Loucy (cell line): ENCODE results near the gene PLCH1.

Experiments
- H2AFZ ChIP-seq: fragments of 200-600 bp; sonication (generic); 2 replicates; pipeline ENCODE4 v1.6.0; 2016; ENCODE audit warnings: antibody characterized with exemption, mild to moderate bottlenecking, low read length, moderate library complexity
- H3F3A ChIP-seq: fragments of 200-600 bp; 2 replicates; pipeline ENCODE4 v1.6.0; 2016; ENCODE audit warnings: antibody characterized with exemption, low read depth, mild to moderate bottlenecking
- H3K27me3 ChIP-seq: fragments of 200-600 bp; sonication (generic); 2 replicates; pipeline ENCODE4 v1.6.1; 2014; ENCODE audit warnings: low read length, mild to moderate bottlenecking; ENCODE audit not compliant: insufficient read depth, poor library complexity, severe bottlenecking
- H3K36me3 ChIP-seq: fragments of 200-600 bp; sonication (generic); 2 replicates; pipeline ENCODE4 v1.6.1; 2016; ENCODE audit warnings: low read length; ENCODE audit not compliant: insufficient read depth
- H3K4me1 ChIP-seq: fragments of 200-600 bp; sonication (generic); 2 replicates; pipeline ENCODE4 v1.5.1; 2014; ENCODE audit warnings: low read length, mild to moderate bottlenecking; ENCODE audit not compliant: insufficient read depth, poor library complexity, severe bottlenecking
- H3K4me2 ChIP-seq: fragments of 200-600 bp; sonication (generic); 2 replicates; pipeline ENCODE4 v1.6.0; 2014; ENCODE audit warnings: antibody characterized with exemption, low read length, low read depth, mild to moderate bottlenecking; ENCODE audit not compliant: poor library complexity, severe bottlenecking
- H3K4me3 ChIP-seq: fragments of 200-600 bp; sonication (generic); 2 replicates; pipeline ENCODE4 v1.5.1; 2014; ENCODE audit warnings: low read length, mild to moderate bottlenecking, mixed read lengths; ENCODE audit not compliant: poor library complexity, severe bottlenecking
- H3K79me2 ChIP-seq: fragments of 200-600 bp; sonication (generic); 2 replicates; pipeline ENCODE4 v1.6.1; 2014; ENCODE audit warnings: low read length; ENCODE audit not compliant: insufficient read depth
- H3K9ac ChIP-seq: fragments of 200-600 bp; sonication (generic); 2 replicates; pipeline ENCODE4 v1.6.0; 2014; ENCODE audit warnings: mild to moderate bottlenecking, low read depth, low read length, moderate library complexity; ENCODE audit not compliant: poor library complexity, severe bottlenecking
- H3K9me2 ChIP-seq: fragments of 200-600 bp; sonication (generic); replicated peaks from 2 replicates; pipeline ENCODE4 v1.6.1; 2016; ENCODE audit warnings: low read depth, low read length, mixed read lengths
- H3K9me3 ChIP-seq: fragments of 200-600 bp; sonication (generic); 2 replicates; pipeline ENCODE4 v1.6.1; 2014; ENCODE audit warnings: mild to moderate bottlenecking, antibody characterized with exemption, low read length, low read depth; ENCODE audit not compliant: insufficient read depth
- H4K20me1 ChIP-seq: fragments of 200-600 bp; sonication (generic); 2 replicates; pipeline ENCODE4 v1.6.0; 2014; ENCODE audit warnings: antibody characterized with exemption, low read length, mild to moderate bottlenecking; ENCODE audit not compliant: insufficient read depth, poor library complexity, severe bottlenecking
- EZH2phosphoT487 ChIP-seq: fragments of 200-600 bp; IDR thresholded peaks from 2 replicates; pipeline ENCODE4 v1.6.1; 2018; ENCODE audit warnings: antibody characterized with exemption, mild to moderate bottlenecking, moderate library complexity, borderline replicate concordance
- TF ChIP-seq, protein P1 (sequence below): fragments of 200-600 bp; sonication (generic); conservative IDR thresholded peaks from 2 replicates; pipeline ENCODE4 v1.5.1; 2014; ENCODE audit warnings: mild to moderate bottlenecking, antibody characterized with exemption, low read length

Gene PLCH1

DNA sequence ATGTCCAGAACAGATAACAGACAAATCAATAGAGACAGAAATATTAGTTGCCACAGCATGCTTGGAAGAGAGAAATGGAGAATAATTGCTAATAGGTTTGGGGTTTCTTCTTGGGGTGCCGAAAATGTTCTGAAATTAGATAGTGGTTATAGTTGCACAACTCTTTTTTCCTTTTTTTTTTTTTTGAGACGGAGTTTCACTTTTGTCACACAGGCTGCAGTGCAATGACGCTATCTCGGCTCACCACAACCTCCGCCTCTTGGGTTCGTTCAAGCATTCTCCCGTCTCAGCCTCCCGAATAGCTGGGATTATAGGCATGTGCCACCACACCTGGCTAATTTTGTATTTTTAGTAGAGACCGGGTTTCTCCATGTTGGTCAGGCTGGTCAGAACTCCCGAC, 163.3 kb downstream of the PLCH1 start:
- no peaks in the 10 kb centered on the region for H3K36me3 ChIP-seq
- no peaks in the 10 kb centered on the region for H3K79me2 ChIP-seq
- no peak overlapping the region for H3K4me2 ChIP-seq
- TF ChIP-seq, protein P1, sequence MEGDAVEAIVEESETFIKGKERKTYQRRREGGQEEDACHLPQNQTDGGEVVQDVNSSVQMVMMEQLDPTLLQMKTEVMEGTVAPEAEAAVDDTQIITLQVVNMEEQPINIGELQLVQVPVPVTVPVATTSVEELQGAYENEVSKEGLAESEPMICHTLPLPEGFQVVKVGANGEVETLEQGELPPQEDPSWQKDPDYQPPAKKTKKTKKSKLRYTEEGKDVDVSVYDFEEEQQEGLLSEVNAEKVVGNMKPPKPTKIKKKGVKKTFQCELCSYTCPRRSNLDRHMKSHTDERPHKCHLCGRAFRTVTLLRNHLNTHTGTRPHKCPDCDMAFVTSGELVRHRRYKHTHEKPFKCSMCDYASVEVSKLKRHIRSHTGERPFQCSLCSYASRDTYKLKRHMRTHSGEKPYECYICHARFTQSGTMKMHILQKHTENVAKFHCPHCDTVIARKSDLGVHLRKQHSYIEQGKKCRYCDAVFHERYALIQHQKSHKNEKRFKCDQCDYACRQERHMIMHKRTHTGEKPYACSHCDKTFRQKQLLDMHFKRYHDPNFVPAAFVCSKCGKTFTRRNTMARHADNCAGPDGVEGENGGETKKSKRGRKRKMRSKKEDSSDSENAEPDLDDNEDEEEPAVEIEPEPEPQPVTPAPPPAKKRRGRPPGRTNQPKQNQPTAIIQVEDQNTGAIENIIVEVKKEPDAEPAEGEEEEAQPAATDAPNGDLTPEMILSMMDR = no peak
- TF ChIP-seq EZH2phosphoT487 = no peak
- no peaks in the 10 kb centered on the region for H3K9me2 ChIP-seq
- H4K20me1 ChIP-seq = no peaks in the 10 kb centered on the region
- H3K4me3 ChIP-seq = no peak overlapping the region
- H3K9me3 ChIP-seq = no peaks in the 10 kb centered on the region
- H3K9ac ChIP-seq = no peak overlapping the region
- H2AFZ ChIP-seq = no peak overlapping the region
- H3F3A ChIP-seq = no peaks in the 10 kb centered on the region
- no peaks in the 10 kb centered on the region for H3K27me3 ChIP-seq
- peaks cover 6% of the 10 kb centered on the region for H3K4me1 ChIP-seq

DNA sequence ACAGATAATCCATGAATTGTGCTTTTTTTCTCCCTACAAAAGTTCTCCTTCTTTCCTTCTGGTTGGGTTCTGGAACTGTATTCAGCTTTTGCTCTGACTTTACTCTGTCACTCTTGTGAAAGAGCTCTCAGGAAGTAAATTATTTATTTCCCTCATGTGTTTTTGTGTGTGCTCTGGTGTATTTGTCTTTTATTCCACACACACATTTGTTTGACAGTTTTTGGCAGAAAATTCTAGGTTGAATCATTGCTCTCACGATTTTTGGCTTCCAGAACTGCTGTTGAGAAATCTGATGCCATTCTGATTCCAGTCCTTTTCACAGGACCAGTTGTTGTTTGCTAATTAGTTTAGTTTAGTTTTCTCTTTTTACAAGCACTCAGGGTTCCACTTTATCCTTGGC, 172.8 kb downstream of the PLCH1 start:
- TF ChIP-seq, protein P1 = no peak
- no peak for TF ChIP-seq EZH2phosphoT487
- no peaks in the 10 kb centered on the region for H3K36me3 ChIP-seq
- no peak overlapping the region for H3K4me3 ChIP-seq
- H3K27me3 ChIP-seq = no peaks in the 10 kb centered on the region
- no peaks in the 10 kb centered on the region for H3K9me3 ChIP-seq
- no peak overlapping the region for H3K9ac ChIP-seq
- no peaks in the 10 kb centered on the region for H4K20me1 ChIP-seq
- H3K79me2 ChIP-seq = no peaks in the 10 kb centered on the region
- peaks cover 3% of the 10 kb centered on the region for H3K4me1 ChIP-seq
- no peak overlapping the region for H3K4me2 ChIP-seq
- no peaks in the 10 kb centered on the region for H3F3A ChIP-seq
- peak overlapping the region; percentile 71 for H2AFZ ChIP-seq
- H3K9me2 ChIP-seq = no peaks in the 10 kb centered on the region

DNA sequence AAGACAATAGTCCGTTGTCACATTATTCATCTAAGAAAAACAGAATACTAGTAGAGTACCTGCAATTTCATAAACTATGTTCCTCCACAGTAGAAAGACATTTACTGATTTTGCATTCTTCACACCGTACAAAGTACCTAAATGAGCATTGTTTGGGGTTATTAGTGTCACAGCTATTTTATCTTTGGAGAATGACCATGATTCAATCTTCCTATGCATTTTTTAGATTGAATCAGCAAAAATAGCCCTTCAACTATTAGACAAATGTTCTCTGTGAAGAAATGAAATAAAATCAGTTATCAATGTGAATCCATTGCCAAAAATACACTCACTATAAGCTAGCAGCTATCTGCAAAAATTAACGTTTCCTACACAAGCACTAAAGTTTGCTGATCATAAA, 176.6 kb downstream of the PLCH1 start:
- H3K27me3 ChIP-seq = no peaks in the 10 kb centered on the region
- H3K9me3 ChIP-seq = no peaks in the 10 kb centered on the region
- H3K79me2 ChIP-seq = no peaks in the 10 kb centered on the region
- no peak overlapping the region for H3K4me2 ChIP-seq
- no peak overlapping the region for H3K9ac ChIP-seq
- no peaks in the 10 kb centered on the region for H4K20me1 ChIP-seq
- no peaks in the 10 kb centered on the region for H3K36me3 ChIP-seq
- no peaks in the 10 kb centered on the region for H3F3A ChIP-seq
- 0 out of 2 replicates have a peak overlapping the region, but pooled peaks have one; percentile 27 for H2AFZ ChIP-seq
- H3K4me3 ChIP-seq = no peak overlapping the region
- TF ChIP-seq EZH2phosphoT487 = no peak
- TF ChIP-seq, protein P1 = no peak
- H3K9me2 ChIP-seq = no peaks in the 10 kb centered on the region
- H3K4me1 ChIP-seq = peaks cover 3% of the 10 kb centered on the region
